ENCODE data around the gene SPRY2.
A peak's percentile ranks its signal among the peaks of the same experiment; 100 is the strongest.

Gene SPRY2

GRCh38 chr13:80367473-80367872 is 26.5 kb upstream of the SPRY2 start:
- no peak for TF ChIP-seq EZH2phosphoT487 (IDR thresholded peaks at IDR 0.05; ENCODE audit: borderline replicate concordance)
- no peak for TF ChIP-seq CTCF (conservative IDR thresholded peaks at IDR 0.05; ENCODE audit: low read length)
- no peaks in the 10 kb centered on the region for H3K36me3 ChIP-seq (ENCODE audit: insufficient read depth, low read length)
- no peaks in the 10 kb centered on the region for H3K9me2 ChIP-seq (replicated peaks; ENCODE audit: low read depth, low read length)
- no peak overlapping the region for H3K9ac ChIP-seq (ENCODE audit: low read depth, low read length, poor library complexity, severe bottlenecking)
- no peak overlapping the region for H3K4me2 ChIP-seq (ENCODE audit: low read depth, low read length, poor library complexity, severe bottlenecking)
- no peak overlapping the region for H3K4me3 ChIP-seq (ENCODE audit: low read length, poor library complexity, severe bottlenecking)
- H2AFZ ChIP-seq (ENCODE audit: low read length) = no peak overlapping the region
- H3K9me3 ChIP-seq (ENCODE audit: insufficient read depth, low read depth, low read length) = no peaks in the 10 kb centered on the region
- H3K79me2 ChIP-seq (ENCODE audit: insufficient read depth, low read length) = no peaks in the 10 kb centered on the region
- H3F3A ChIP-seq (ENCODE audit: low read depth) = no peaks in the 10 kb centered on the region
- no peaks in the 10 kb centered on the region for H3K27me3 ChIP-seq (ENCODE audit: insufficient read depth, low read length, poor library complexity, severe bottlenecking)
- H4K20me1 ChIP-seq (ENCODE audit: insufficient read depth, low read length, poor library complexity, severe bottlenecking) = no peaks in the 10 kb centered on the region
- peaks cover 2% of the 10 kb centered on the region for H3K4me1 ChIP-seq (ENCODE audit: insufficient read depth, low read length, poor library complexity, severe bottlenecking)

- H3K27me3 ChIP-seq (ENCODE audit: insufficient read depth, low read length, poor library complexity, severe bottlenecking) = no peaks in the 10 kb centered on the region
- H3F3A ChIP-seq (ENCODE audit: low read depth) = no peaks in the 10 kb centered on the region
- peak overlapping the region; percentile 60 for H3K4me2 ChIP-seq (ENCODE audit: low read depth, low read length, poor library complexity, severe bottlenecking)
- no peaks in the 10 kb centered on the region for H3K79me2 ChIP-seq (ENCODE audit: insufficient read depth, low read length)
- no peaks in the 10 kb centered on the region for H4K20me1 ChIP-seq (ENCODE audit: insufficient read depth, low read length, poor library complexity, severe bottlenecking)
- H3K9me2 ChIP-seq (replicated peaks; ENCODE audit: low read depth, low read length) = no peaks in the 10 kb centered on the region
- H3K9ac ChIP-seq (ENCODE audit: low read depth, low read length, poor library complexity, severe bottlenecking) = peak overlapping the region; percentile 16
- TF ChIP-seq EZH2phosphoT487 (IDR thresholded peaks at IDR 0.05; ENCODE audit: borderline replicate concordance) = no peak
- peak; percentile 92 for TF ChIP-seq CTCF (conservative IDR thresholded peaks at IDR 0.05; ENCODE audit: low read length)
- H3K4me1 ChIP-seq (ENCODE audit: insufficient read depth, low read length, poor library complexity, severe bottlenecking) = peaks cover 29% of the 10 kb centered on the region
- H2AFZ ChIP-seq (ENCODE audit: low read length) = peak overlapping the region; percentile 71; the same call in 1 of the 2 replicates
- peak overlapping the region; percentile 52 for H3K4me3 ChIP-seq (ENCODE audit: low read length, poor library complexity, severe bottlenecking)
- H3K9me3 ChIP-seq (ENCODE audit: insufficient read depth, low read depth, low read length) = no peaks in the 10 kb centered on the region
- H3K36me3 ChIP-seq (ENCODE audit: insufficient read depth, low read length) = no peaks in the 10 kb centered on the region
These were observed 23.1 kb upstream of the SPRY2 start for GRCh38 chr13:80363890-80364503.

GRCh38 chr13:80362481-80362880 is 21.6 kb upstream of the SPRY2 start:
- Histone ChIP-seq H3K36me3 (ENCODE audit: insufficient read depth, low read length) (no peaks in the 10 kb centered on the region), H3K4me2 (ENCODE audit: low read depth, low read length, poor library complexity, severe bottlenecking) (no peak overlapping the region), H3K9ac (ENCODE audit: low read depth, low read length, poor library complexity, severe bottlenecking) (no peak overlapping the region), H3K9me3 (ENCODE audit: insufficient read depth, low read depth, low read length) (no peaks in the 10 kb centered on the region), H3K9me2 (replicated peaks; ENCODE audit: low read depth, low read length) (no peaks in the 10 kb centered on the region), H3K27me3 (ENCODE audit: insufficient read depth, low read length, poor library complexity, severe bottlenecking) (no peaks in the 10 kb centered on the region), H4K20me1 (ENCODE audit: insufficient read depth, low read length, poor library complexity, severe bottlenecking) (no peaks in the 10 kb centered on the region), H3K4me3 (ENCODE audit: low read length, poor library complexity, severe bottlenecking) (no peak overlapping the region), H3K79me2 (ENCODE audit: insufficient read depth, low read length) (no peaks in the 10 kb centered on the region), H3F3A (ENCODE audit: low read depth) (no peaks in the 10 kb centered on the region), H3K4me1 (ENCODE audit: insufficient read depth, low read length, poor library complexity, severe bottlenecking) (peaks cover 29% of the 10 kb centered on the region), H2AFZ (ENCODE audit: low read length) (0 out of 2 replicates have a peak overlapping the region, but pooled peaks have one; percentile 46)
- TF ChIP-seq EZH2phosphoT487 (IDR thresholded peaks at IDR 0.05; ENCODE audit: borderline replicate concordance) = no peak
- no peak for TF ChIP-seq CTCF (conservative IDR thresholded peaks at IDR 0.05; ENCODE audit: low read length)

Measured in Loucy (cell line).